ENCODE results near the gene ESF1. TPM values are rescaled to one million over a fixed set of nuclear protein-coding genes. Genes with fewer than 3 reads are reported as not detected.

ESF1 gene
- total and polyA plus RNA-seq, 2 experiments from 2014 or later: 7.9 to 8.3 TPM

DNA sequence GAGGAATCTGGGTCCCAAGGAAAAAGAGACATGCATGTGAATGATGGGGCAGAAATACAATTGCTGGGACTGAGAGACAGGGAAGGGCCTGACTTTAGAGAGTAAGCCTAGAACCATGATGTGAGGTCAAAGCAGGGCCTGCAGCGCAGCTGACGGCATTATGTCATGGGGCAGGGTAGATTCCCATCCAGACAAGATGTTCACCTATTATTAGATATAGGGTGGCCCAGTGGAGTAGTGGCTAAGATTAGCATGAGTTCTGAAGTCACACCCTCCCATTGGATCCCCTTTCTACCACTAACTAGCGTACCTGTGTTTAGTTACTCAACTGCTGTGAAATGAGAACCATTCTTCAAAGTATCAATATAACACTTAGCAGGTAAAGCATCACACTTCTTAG, 39.7 kb upstream of the ESF1 start:
- Histone ChIP-seq H4K20me1 (ENCODE audit: insufficient read depth) (no peaks in the 10 kb centered on the region), H2AFZ (no peak overlapping the region), H3K9me3 (ENCODE audit: low read depth) (no peaks in the 10 kb centered on the region), H3K9me2 (ENCODE audit: insufficient read depth) (no peaks in the 10 kb centered on the region), H3K27ac (no peak overlapping the region), H3K79me2 (ENCODE audit: insufficient read depth) (no peaks in the 10 kb centered on the region), H3K27me3 (replicated peaks; ENCODE audit: insufficient read depth) (no peaks in the 10 kb centered on the region), H3K4me3 (no peak overlapping the region), H3K9ac (no peak overlapping the region), H3K4me2 (ENCODE audit: unreplicated experiment) (no peak overlapping the region), H3F3A (ENCODE audit: insufficient read depth) (peaks cover 14% of the 10 kb centered on the region), H3K36me3 (ENCODE audit: low read depth) (no peaks in the 10 kb centered on the region), H3K4me1 (ENCODE audit: insufficient read depth) (peaks cover 13% of the 10 kb centered on the region)
- in situ Hi-C loops (cut with MboI): loop anchor here (10.0 kb wide), 1 partner anchor 230 kb away; no protein-coding TSS in a partner anchor
- WGBS, 2 experiments (ENCODE audit: low coverage in 1 of 2, low lambda C conversion rate in 2 of 2, missing lambda C conversion rate in 2 of 2): 95 to 100% methylated on average over 3 of the region's 3 CpGs
- TF ChIP-seq EZH2phosphoT487 (IDR thresholded peaks at IDR 0.05; ENCODE audit: insufficient read depth, low read depth): no peak
- TF ChIP-seq EZH2 (IDR thresholded peaks at IDR 0.05; ENCODE audit: insufficient read depth, poor library complexity, severe bottlenecking): no peak
- DNase-seq: no peak

DNA sequence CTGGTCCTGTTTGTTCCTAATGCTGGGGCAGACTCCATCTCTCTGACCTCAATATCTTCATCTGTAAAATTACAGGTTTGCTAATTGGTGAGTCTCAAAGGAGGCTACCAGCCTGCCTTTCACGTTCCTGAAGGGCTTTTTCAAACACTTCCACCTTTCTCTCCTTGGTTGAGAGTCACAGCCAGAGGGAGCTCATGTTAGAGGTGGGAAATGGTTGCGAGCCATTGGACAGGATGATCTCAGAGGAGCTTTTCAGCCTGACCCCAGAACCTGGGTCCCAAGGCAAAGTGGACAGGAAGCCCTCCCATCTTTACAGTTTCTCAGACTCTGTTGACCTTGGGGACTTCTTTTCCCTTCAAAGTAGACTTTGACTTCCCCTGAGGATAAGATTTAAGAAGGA, 37.7 kb upstream of the ESF1 start:
- no peaks in the 10 kb centered on the region for H3K9me2 ChIP-seq (ENCODE audit: insufficient read depth)
- peak overlapping the region; percentile 42 for H3K27ac ChIP-seq
- peak overlapping the region; percentile 1; the same call in 1 of the 2 replicates for H2AFZ ChIP-seq
- no peak overlapping the region for H3K4me3 ChIP-seq
- H3K79me2 ChIP-seq (ENCODE audit: insufficient read depth): no peaks in the 10 kb centered on the region
- H3K36me3 ChIP-seq (ENCODE audit: low read depth): peaks cover 1% of the 10 kb centered on the region; the same call in 1 of the 2 replicates
- in situ Hi-C loops (cut with MboI): loop anchor here (10.0 kb wide), 1 partner anchor 232 kb away; no protein-coding TSS in a partner anchor
- 97 to 98% methylated on average over 2 of the region's 2 CpGs for WGBS, 2 experiments (ENCODE audit: low coverage in 1 of 2, low lambda C conversion rate in 2 of 2, missing lambda C conversion rate in 2 of 2)
- no peak overlapping the region for H3K9ac ChIP-seq
- DNase-seq: peak; percentile 22
- no peaks in the 10 kb centered on the region for H3K9me3 ChIP-seq (ENCODE audit: low read depth)
- no peaks in the 10 kb centered on the region for H3K27me3 ChIP-seq (replicated peaks; ENCODE audit: insufficient read depth)
- H3K4me2 ChIP-seq (ENCODE audit: unreplicated experiment): peak overlapping the region; percentile 35
- no peaks in the 10 kb centered on the region for H4K20me1 ChIP-seq (ENCODE audit: insufficient read depth)
- TF ChIP-seq EZH2phosphoT487 (IDR thresholded peaks at IDR 0.05; ENCODE audit: insufficient read depth, low read depth): no peak
- TF ChIP-seq EZH2 (IDR thresholded peaks at IDR 0.05; ENCODE audit: insufficient read depth, poor library complexity, severe bottlenecking): no peak
- peaks cover 14% of the 10 kb centered on the region for H3F3A ChIP-seq (ENCODE audit: insufficient read depth)
- H3K4me1 ChIP-seq (ENCODE audit: insufficient read depth): peaks cover 13% of the 10 kb centered on the region

DNA sequence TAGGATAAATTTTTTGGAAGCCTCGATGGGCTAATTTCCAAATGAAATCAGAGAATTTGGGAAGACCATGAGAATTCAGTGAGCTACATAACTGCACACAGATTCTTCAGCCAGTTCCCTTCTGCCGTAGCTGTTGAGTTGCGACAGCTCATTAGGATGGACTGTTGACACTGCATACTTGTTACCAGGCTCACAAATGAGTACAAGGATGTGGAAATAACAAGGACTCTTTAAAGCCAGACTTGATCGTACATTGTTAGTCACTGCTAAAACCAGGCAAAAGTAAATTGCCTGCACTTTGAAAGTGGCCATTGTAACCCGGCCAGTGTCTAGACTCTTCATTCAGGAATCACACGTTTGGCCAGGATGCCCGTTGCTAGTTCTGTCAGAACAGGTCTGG, 37.2 kb upstream of the ESF1 start:
- Histone ChIP-seq H3K9ac (no peak overlapping the region), H3K79me2 (ENCODE audit: insufficient read depth) (no peaks in the 10 kb centered on the region), H2AFZ (peak overlapping the region; percentile 1; the same call in 1 of the 2 replicates), H4K20me1 (ENCODE audit: insufficient read depth) (no peaks in the 10 kb centered on the region), H3K4me3 (no peak overlapping the region), H3K36me3 (ENCODE audit: low read depth) (peaks cover 6% of the 10 kb centered on the region; the same call in 1 of the 2 replicates), H3K27ac (peak overlapping the region; percentile 42), H3K4me1 (ENCODE audit: insufficient read depth) (peaks cover 13% of the 10 kb centered on the region), H3F3A (ENCODE audit: insufficient read depth) (peaks cover 14% of the 10 kb centered on the region), H3K27me3 (replicated peaks; ENCODE audit: insufficient read depth) (no peaks in the 10 kb centered on the region), H3K9me2 (ENCODE audit: insufficient read depth) (no peaks in the 10 kb centered on the region), H3K9me3 (ENCODE audit: low read depth) (no peaks in the 10 kb centered on the region), H3K4me2 (ENCODE audit: unreplicated experiment) (peak overlapping the region; percentile 35)
- no peak for TF ChIP-seq EZH2 (IDR thresholded peaks at IDR 0.05; ENCODE audit: insufficient read depth, poor library complexity, severe bottlenecking)
- TF ChIP-seq EZH2phosphoT487 (IDR thresholded peaks at IDR 0.05; ENCODE audit: insufficient read depth, low read depth): no peak
- WGBS, 2 experiments (ENCODE audit: low coverage in 1 of 2, low lambda C conversion rate in 2 of 2, missing lambda C conversion rate in 2 of 2): 17 to 22% methylated on average over 7 of the region's 7 CpGs
- DNase-seq: peak; percentile 90
- in situ Hi-C loops (cut with MboI): loop anchor here (10.0 kb wide), 1 partner anchor 233 kb away; no protein-coding TSS in a partner anchor

DNA sequence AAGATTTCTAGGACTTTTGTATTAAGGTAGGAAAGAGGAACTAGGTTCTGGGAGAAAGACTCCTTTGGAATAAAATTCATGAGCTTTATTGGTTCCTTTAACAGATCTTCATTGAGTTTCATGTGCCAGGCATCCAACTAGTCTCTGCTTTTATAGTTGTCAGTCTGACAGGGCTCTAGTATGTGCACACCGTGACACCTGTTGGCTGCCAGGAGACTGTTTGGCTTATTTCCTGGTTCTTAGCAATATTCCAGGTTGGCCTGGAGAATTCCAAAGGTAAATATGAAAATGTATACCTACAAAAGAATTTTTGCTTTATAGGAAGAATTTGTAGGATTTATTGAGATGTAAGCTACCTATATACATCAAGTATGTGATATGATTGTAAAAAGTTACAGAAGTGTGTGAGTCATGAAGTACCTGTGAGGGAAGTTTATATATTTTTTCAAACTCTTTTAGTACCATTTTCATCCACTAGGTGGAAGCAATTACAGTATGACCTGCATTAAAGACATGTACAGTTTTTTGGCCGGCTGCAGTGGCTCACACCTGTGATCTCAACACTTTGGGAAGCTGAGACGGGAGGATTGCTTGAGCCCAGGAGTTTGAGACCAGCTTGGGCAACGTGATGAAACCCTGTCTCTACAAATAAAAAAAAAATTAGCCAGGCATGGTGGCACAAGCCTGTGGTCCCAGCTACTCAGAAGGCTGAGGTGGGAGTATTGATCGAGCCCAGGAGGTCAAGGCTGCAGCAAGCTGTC, 35.3 kb upstream of the ESF1 start:
- H3K36me3 ChIP-seq (ENCODE audit: low read depth): peaks cover 12% of the 10 kb centered on the region; the same call in 1 of the 2 replicates
- H3K79me2 ChIP-seq (ENCODE audit: insufficient read depth): no peaks in the 10 kb centered on the region
- no peak overlapping the region for H3K4me2 ChIP-seq (ENCODE audit: unreplicated experiment)
- H3K27ac ChIP-seq: no peak overlapping the region
- H4K20me1 ChIP-seq (ENCODE audit: insufficient read depth): no peaks in the 10 kb centered on the region
- H3K9me2 ChIP-seq (ENCODE audit: insufficient read depth): no peaks in the 10 kb centered on the region
- no peak overlapping the region for H3K4me3 ChIP-seq
- no peaks in the 10 kb centered on the region for H3K9me3 ChIP-seq (ENCODE audit: low read depth)
- no peak overlapping the region for H3K9ac ChIP-seq
- peak; percentile 70 for DNase-seq
- 14 to 20% methylated on average over 5 of the region's 5 CpGs for WGBS, 2 experiments (ENCODE audit: low coverage in 1 of 2, low lambda C conversion rate in 2 of 2, missing lambda C conversion rate in 2 of 2)
- in situ Hi-C loops (cut with MboI): loop anchor here (10.0 kb wide), 1 partner anchor 235 kb away; no protein-coding TSS in a partner anchor
- H3K4me1 ChIP-seq (ENCODE audit: insufficient read depth): peaks cover 13% of the 10 kb centered on the region
- H3F3A ChIP-seq (ENCODE audit: insufficient read depth): peaks cover 14% of the 10 kb centered on the region
- TF ChIP-seq EZH2phosphoT487 (IDR thresholded peaks at IDR 0.05; ENCODE audit: insufficient read depth, low read depth) (no peak), EZH2 (IDR thresholded peaks at IDR 0.05; ENCODE audit: insufficient read depth, poor library complexity, severe bottlenecking) (no peak)
- no peak overlapping the region for H2AFZ ChIP-seq
- H3K27me3 ChIP-seq (replicated peaks; ENCODE audit: insufficient read depth): no peaks in the 10 kb centered on the region
